D721Med (cell line): ENCODE measurements around the gene CABLES2.

ENCODE experiments used
- DNase-seq: peaks from one replicate; pipeline ENCODE4 v3.0.0; 2011; ENCODE audit warnings: low spot score; ENCODE audit not compliant: insufficient read length
- FAIRE-seq: peaks from 2 replicates; lab custom pipeline; 2011; peaks lifted over from hg19 to GRCh38; lab: Jason Lieb, UNC
- TF ChIP-seq, protein P1 (sequence below): IDR thresholded peaks from 2 replicates; pipeline ENCODE4 v1.5.1; 2012; ENCODE audit warnings: mild to moderate bottlenecking, control low read depth; ENCODE audit not compliant: insufficient read depth; ENCODE audit errors: missing control alignments

Gene CABLES2

GRCh38 chr20:62367633-62368391 is 39.3 kb downstream of the CABLES2 start:
- FAIRE-seq (no peak), DNase-seq (no peak)
- TF ChIP-seq, protein P1, sequence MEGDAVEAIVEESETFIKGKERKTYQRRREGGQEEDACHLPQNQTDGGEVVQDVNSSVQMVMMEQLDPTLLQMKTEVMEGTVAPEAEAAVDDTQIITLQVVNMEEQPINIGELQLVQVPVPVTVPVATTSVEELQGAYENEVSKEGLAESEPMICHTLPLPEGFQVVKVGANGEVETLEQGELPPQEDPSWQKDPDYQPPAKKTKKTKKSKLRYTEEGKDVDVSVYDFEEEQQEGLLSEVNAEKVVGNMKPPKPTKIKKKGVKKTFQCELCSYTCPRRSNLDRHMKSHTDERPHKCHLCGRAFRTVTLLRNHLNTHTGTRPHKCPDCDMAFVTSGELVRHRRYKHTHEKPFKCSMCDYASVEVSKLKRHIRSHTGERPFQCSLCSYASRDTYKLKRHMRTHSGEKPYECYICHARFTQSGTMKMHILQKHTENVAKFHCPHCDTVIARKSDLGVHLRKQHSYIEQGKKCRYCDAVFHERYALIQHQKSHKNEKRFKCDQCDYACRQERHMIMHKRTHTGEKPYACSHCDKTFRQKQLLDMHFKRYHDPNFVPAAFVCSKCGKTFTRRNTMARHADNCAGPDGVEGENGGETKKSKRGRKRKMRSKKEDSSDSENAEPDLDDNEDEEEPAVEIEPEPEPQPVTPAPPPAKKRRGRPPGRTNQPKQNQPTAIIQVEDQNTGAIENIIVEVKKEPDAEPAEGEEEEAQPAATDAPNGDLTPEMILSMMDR = no peak

GRCh38 chr20:62367136-62367632 is 39.9 kb downstream of the CABLES2 start, which contains the start of gene LAMA5:
Gene LAMA5, minus strand, starts transcription at chr20:62367312. Its CDS starts 67 bp downstream, at chr20:62367245.
- TF ChIP-seq, protein P1 = no peak
- no peak for FAIRE-seq
- DNase-seq = peak; percentile 80

GRCh38 chr20:62366370-62367135 is 40.5 kb downstream of the CABLES2 start:
- FAIRE-seq (no peak), DNase-seq (no peak)
- TF ChIP-seq, protein P1 = no peak

DNA sequence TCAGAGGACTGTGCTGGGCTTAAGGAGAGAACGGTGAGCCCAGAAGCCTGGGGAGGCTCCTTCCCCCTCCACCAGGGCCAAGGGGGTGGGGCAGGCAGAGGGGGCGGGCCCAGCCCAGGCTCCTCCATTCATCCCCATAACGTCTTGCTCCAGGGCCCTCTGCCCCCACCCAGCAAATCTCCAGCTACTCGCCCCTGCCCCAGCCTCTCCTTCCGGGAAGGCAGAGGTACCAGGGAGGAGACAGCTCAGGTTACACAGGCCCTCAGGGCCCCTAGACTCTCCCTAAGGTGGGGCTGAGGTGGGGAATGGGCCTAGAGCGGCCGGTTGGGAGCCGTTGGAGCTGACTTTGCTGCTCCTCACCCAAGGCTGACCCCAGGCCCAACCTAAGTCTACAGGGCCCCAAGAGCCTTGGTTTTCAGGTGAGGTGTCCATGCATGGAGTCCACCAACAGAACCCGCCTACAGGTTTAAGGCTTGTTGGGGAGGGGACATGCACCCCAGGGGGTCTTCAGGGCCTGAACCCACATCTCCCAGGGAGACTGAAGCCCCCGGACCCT is 41.2 kb downstream of the CABLES2 start:
- no peak for FAIRE-seq
- TF ChIP-seq, protein P1 = no peak
- DNase-seq = no peak

DNA sequence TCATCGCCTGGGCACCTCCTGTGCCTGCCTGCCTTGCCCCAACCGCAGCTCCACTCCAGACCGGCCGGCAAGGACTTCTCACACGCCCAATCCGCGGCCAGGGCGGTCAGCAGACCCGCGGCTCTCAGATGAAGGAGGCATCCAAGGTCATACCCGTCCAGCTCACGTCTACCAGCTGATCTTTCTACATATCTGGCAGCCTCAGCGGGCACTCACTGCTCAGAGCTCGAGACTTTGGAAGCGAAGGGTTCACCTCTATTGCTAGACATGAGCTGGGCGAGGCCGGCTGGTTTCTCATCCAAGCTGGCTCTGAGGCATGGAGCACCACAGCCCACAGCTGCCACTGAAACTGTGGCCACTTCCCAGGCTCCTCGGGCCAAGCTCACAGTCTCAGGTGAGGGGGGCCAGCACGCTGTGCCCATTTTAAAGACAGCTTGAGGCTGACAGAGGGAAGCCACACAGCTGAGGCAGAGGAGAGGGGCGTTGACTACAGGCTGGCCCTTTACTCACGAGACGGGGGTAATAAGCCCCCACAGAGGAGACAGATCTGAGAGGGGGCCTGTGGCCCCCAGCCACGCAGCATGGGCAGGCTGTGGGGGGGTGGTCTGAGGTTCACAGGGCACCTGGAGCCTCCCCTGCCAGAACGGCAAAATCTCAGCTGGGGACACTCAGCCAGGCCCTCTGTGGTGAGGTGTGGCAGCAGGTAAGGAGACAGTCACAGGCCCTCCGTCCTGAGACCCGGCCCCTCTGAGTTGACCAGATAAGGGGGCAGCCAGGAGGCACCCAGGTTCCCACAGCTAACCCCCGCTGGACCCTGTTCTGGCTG is 42.0 kb downstream of the CABLES2 start:
- TF ChIP-seq, protein P1 = no peak
- no peak for DNase-seq
- no peak for FAIRE-seq
